Endothelial cell of umbilical vein (primary cell): ENCODE data around the gene DLGAP1. TPM values are rescaled to one million over a fixed set of nuclear protein-coding genes. Genes with fewer than 3 reads are reported as not detected.
A peak's percentile ranks its signal among the peaks of the same experiment; 100 is the strongest.

Source experiments
- BruUV-seq: library from RNA; stranded (reverse); fragments of 400-500 nt; replicated peaks from 2 replicates; lab custom pipeline; 2021; lab: Mats Ljungman, UMichigan
- CTCF ChIA-PET: fragments of 300-600, 350-600 bp; sonication (Branson Sonifier 250); formaldehyde crosslinking; loops from one replicate; lab custom pipeline; 2021; ENCODE audit warnings: antibody characterized with exemption, inconsistent platforms; lab: Charles Lee
- POLR2A ChIA-PET: fragments of 300-600, 350-600 bp; sonication (Branson Sonifier 250); formaldehyde crosslinking; loops from one replicate; lab custom pipeline; 2021; ENCODE audit warnings: antibody characterized with exemption, inconsistent platforms; lab: Charles Lee
- DNase-seq: peaks from one replicate; pipeline ENCODE4 v3.0.0-alpha.2; 2011; ENCODE audit warnings: low read depth, low spot score
- FAIRE-seq: peaks from 2 replicates; lab custom pipeline; 2011; peaks lifted over from hg19 to GRCh38; lab: Jason Lieb, UNC
- H2AFZ ChIP-seq: 2 replicates; pipeline ENCODE4 v1.6.0; 2012; ENCODE audit warnings: low read depth, low read length, control low read depth, inconsistent platforms
- H3K27ac ChIP-seq: 2 replicates; pipeline ENCODE4 v1.5.1; 2011; ENCODE audit warnings: low read depth, mild to moderate bottlenecking, control low read depth, low read length, moderate library complexity; ENCODE audit not compliant: insufficient read depth
- H3K27me3 ChIP-seq, 2 experiments: 2 replicates each; pipeline versions ENCODE4 v1.6.0 to v1.6.1; 2011; ENCODE audit warnings: low read length in 2 of 2, mixed read lengths in 1 of 2; ENCODE audit not compliant: control insufficient read depth in 2 of 2, insufficient read depth in 2 of 2
- H3K36me3 ChIP-seq, 2 experiments: 2 replicates in 1 of 2; 3 replicates in 1 of 2; pipeline ENCODE4 v1.5.1; 2011; ENCODE audit warnings: low read length in 2 of 2, mild to moderate bottlenecking in 1 of 2, moderate library complexity in 1 of 2; ENCODE audit not compliant: control insufficient read depth in 2 of 2, insufficient read depth in 2 of 2; ENCODE audit errors: extremely low read depth in 1 of 2
- H3K4me1 ChIP-seq: 3 replicates; pipeline ENCODE4 v1.5.1; 2011; ENCODE audit warnings: mild to moderate bottlenecking, low read length; ENCODE audit not compliant: control insufficient read depth, insufficient read depth; ENCODE audit errors: extremely low read depth
- H3K4me2 ChIP-seq: 2 replicates; pipeline ENCODE4 v1.6.1; 2011; ENCODE audit warnings: low read length, control low read depth, mixed read lengths; ENCODE audit not compliant: insufficient read depth
- H3K4me3 ChIP-seq, 3 experiments: fragments of 200-600 bp in 1 of 3; sonication (generic), shearing (Covaris generic) in 1 of 3; replicated peaks in 1 of 3; 2 replicates each; pipeline ENCODE4 v1.5.1; 2011 to 2016; ENCODE audit warnings: control low read depth in 3 of 3, low read length in 3 of 3, mild to moderate bottlenecking in 2 of 3, inconsistent platforms in 1 of 3, low read depth in 1 of 3, moderate library complexity in 1 of 3; ENCODE audit not compliant: insufficient read depth in 1 of 3
- H3K79me2 ChIP-seq: 2 replicates; pipeline ENCODE4 v1.6.0; 2012; ENCODE audit warnings: low read length, inconsistent platforms; ENCODE audit not compliant: control insufficient read depth, insufficient read depth
- H3K9ac ChIP-seq: replicated peaks from 2 replicates; pipeline ENCODE3; 2011; ENCODE audit warnings: low read length, control low read depth; ENCODE audit not compliant: insufficient read depth; ENCODE audit errors: extremely low read depth
- H3K9me1 ChIP-seq: replicated peaks from 3 replicates; pipeline ENCODE4 v1.6.0; 2011; ENCODE audit warnings: mild to moderate bottlenecking, low read length; ENCODE audit not compliant: control insufficient read depth, insufficient read depth; ENCODE audit errors: extremely low read depth
- H3K9me3 ChIP-seq: replicated peaks from 2 replicates; pipeline ENCODE4 v1.5.1; 2012; ENCODE audit warnings: low read length, inconsistent platforms; ENCODE audit not compliant: control insufficient read depth, insufficient read depth
- H4K20me1 ChIP-seq: replicated peaks from 2 replicates; pipeline ENCODE3; 2011; ENCODE audit warnings: mild to moderate bottlenecking, low read length; ENCODE audit not compliant: control insufficient read depth, insufficient read depth; ENCODE audit errors: extremely low read depth
- EZH2 ChIP-seq: IDR thresholded peaks from 2 replicates; pipeline ENCODE4 v1.6.1; 2012; ENCODE audit warnings: borderline replicate concordance, low read depth, mild to moderate bottlenecking, moderate library complexity, low read length, inconsistent platforms; ENCODE audit not compliant: severe bottlenecking
- FOS ChIP-seq: IDR thresholded peaks from 2 replicates; pipeline ENCODE4 v1.6.1; 2011; ENCODE audit warnings: mild to moderate bottlenecking, low read length, moderate library complexity, borderline replicate concordance; ENCODE audit not compliant: insufficient read depth
- GATA2 ChIP-seq: IDR thresholded peaks from 2 replicates; pipeline ENCODE4 v1.7.0; 2011; ENCODE audit warnings: low read depth, mild to moderate bottlenecking, moderate library complexity, mixed read lengths, low read length; ENCODE audit not compliant: insufficient read length, insufficient read depth
- JUN ChIP-seq: IDR thresholded peaks from 2 replicates; pipeline ENCODE4 v1.6.1; 2011; ENCODE audit warnings: borderline replicate concordance, low read depth; ENCODE audit not compliant: insufficient read length, insufficient read depth
- MYC ChIP-seq: IDR thresholded peaks from one replicate; pipeline ENCODE4 v1.6.1; 2011; ENCODE audit warnings: mild to moderate bottlenecking, low read depth, low read length
- POLR2A ChIP-seq: IDR thresholded peaks from 2 replicates; pipeline ENCODE4 v1.6.1; 2012; ENCODE audit warnings: low read depth, mild to moderate bottlenecking, control low read depth, low read length
- POLR2AphosphoS5 ChIP-seq: IDR thresholded peaks from 2 replicates; pipeline ENCODE4 v1.6.1; 2012; ENCODE audit warnings: low read depth, mild to moderate bottlenecking, control low read depth, low read length, moderate library complexity; ENCODE audit not compliant: insufficient read depth
- dilution Hi-C: fragments of 300-500 bp; cut with MboI; formaldehyde crosslinking; loops from one replicate; pipeline ENCODE4 v1.15.0; 2019; ENCODE audit warnings: low sequenced_read_pairs; ENCODE audit not compliant: extremely low pct_ligation_motif_present
- intact Hi-C: fragments of 100-400 bp; cut with micrococcal nuclease; formaldehyde crosslinking; loops from one replicate; pipeline ENCODE4 v1.10.0; 2022
- polyA plus RNA-seq, 4 experiments: library from polyadenylated mRNA; depleted of rRNA in 3 of 4; stranded (reverse) in 3 of 4; unstranded in 1 of 4; fragments of >200 nt; gene quantifications; 2 replicates each; pipeline versions ENCODE4 v1.2.1 to v1.2.3, GENCODE V29; 2011 to 2012; ENCODE audit warnings: missing spikeins in 1 of 4
- total RNA-seq: library from RNA; stranded (reverse); gene quantifications from 2 replicates; pipeline ENCODE4 v1.2.3, GENCODE V29; 2021
- TF ChIP-seq, protein P1 (sequence below), 2 donors: IDR thresholded peaks; 1 replicate in 1 of 2; 2 replicates in 1 of 2; pipeline ENCODE4 v1.5.1; 2011; ENCODE audit warnings: low read length in 2 of 2, mild to moderate bottlenecking in 2 of 2, moderate library complexity in 2 of 2, control low read depth in 1 of 2, inconsistent platforms in 1 of 2, low read depth in 1 of 2; ENCODE audit not compliant: insufficient read depth in 1 of 2; ENCODE audit errors: extremely low read depth in 1 of 2

The DLGAP1 gene
- total and polyA plus RNA-seq, 2 donors (not counting 3 experiments of a cell fraction or from before 2014, with no cell fraction given) = 0.04 TPM; not detected in 1

DNA sequence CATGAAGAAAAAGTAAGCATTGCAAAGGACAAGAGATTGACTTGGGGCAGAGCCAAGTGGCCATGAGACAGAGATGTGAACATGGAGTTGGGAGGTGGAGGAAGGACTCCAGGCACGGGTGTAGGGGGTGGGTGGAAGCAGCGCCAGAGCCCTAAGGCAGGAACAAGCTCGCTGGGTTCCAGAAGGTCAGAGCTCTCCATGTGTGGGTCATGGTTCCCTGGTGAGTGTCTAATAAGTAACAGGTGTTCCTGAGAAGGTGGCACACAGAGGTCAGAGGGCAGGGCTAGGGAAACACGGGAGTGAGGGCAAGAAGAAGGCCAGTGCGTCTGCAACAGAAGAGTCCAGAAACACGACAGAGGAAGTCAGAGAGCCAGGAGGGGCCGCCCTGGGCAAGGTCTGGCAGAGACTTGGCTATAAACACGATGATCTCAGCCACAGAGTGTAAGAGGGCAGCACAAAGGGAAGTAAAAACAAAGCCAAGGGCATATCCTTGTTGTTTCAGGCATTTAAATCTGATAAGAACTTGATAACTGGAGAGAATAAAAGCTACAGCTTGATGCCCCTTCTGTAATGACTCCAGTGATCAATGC, 744.3 kb downstream of the DLGAP1 start:
- TF ChIP-seq EZH2 = no peak
- no peak for TF ChIP-seq MYC
- TF ChIP-seq POLR2AphosphoS5 = peak; percentile 99
- TF ChIP-seq FOS = peak; percentile 91
- peak; percentile 100 for TF ChIP-seq GATA2
- TF ChIP-seq POLR2A = peak; percentile 93
- TF ChIP-seq JUN = peak; percentile 97
- TF ChIP-seq, protein P1, sequence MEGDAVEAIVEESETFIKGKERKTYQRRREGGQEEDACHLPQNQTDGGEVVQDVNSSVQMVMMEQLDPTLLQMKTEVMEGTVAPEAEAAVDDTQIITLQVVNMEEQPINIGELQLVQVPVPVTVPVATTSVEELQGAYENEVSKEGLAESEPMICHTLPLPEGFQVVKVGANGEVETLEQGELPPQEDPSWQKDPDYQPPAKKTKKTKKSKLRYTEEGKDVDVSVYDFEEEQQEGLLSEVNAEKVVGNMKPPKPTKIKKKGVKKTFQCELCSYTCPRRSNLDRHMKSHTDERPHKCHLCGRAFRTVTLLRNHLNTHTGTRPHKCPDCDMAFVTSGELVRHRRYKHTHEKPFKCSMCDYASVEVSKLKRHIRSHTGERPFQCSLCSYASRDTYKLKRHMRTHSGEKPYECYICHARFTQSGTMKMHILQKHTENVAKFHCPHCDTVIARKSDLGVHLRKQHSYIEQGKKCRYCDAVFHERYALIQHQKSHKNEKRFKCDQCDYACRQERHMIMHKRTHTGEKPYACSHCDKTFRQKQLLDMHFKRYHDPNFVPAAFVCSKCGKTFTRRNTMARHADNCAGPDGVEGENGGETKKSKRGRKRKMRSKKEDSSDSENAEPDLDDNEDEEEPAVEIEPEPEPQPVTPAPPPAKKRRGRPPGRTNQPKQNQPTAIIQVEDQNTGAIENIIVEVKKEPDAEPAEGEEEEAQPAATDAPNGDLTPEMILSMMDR (IDR thresholded peaks at IDR 0.05; ENCODE audit: extremely low read depth in 1 of 2, insufficient read depth in 1 of 2, low read depth in 1 of 2, low read length in 2 of 2) = no peak
- peak overlapping the region; percentile 43 for H3K4me2 ChIP-seq

More for the DNA sequence above, 744.3 kb downstream of the DLGAP1 start:
- H3K9ac ChIP-seq = peak overlapping the region; percentile 49
- dilution Hi-C loops = no loop called here
- no peaks in the 10 kb centered on the region for H3K79me2 ChIP-seq
- H3K9me3 ChIP-seq = no peaks in the 10 kb centered on the region
- H3K9me1 ChIP-seq = no peaks in the 10 kb centered on the region
- intact Hi-C loops = loop anchor here (1.0 to 2.0 kb wide), 6 partner anchors 36 to 263 kb away; no protein-coding TSS in a partner anchor
- H3K4me1 ChIP-seq = peaks cover 27% of the 10 kb centered on the region
- no peaks in the 10 kb centered on the region for H3K36me3 ChIP-seq
- peak overlapping the region; percentile 90 for H3K27ac ChIP-seq
- CTCF ChIA-PET = interaction anchor here (0.6 to 6.2 kb wide), 14 partner anchors 10 to 431 kb away, joined by 3 to 55 read pairs (median 4); no protein-coding TSS in a partner anchor
- BruUV-seq = no TSS peak
- POLR2A ChIA-PET = interaction anchor here (2.2 kb wide), 1 partner anchor 84 kb away, joined by 9 read pairs; no protein-coding TSS in a partner anchor
- DNase-seq (peak; percentile 96), FAIRE-seq (peak; percentile 94)
- peak overlapping the region; percentile 53 for H2AFZ ChIP-seq
- no peaks in the 10 kb centered on the region for H3K27me3 ChIP-seq
- no peaks in the 10 kb centered on the region for H4K20me1 ChIP-seq
- no peak overlapping the region for H3K4me3 ChIP-seq
